GM19455 (cell line): ENCODE measurements around the gene HCRTR1.

Experiments
- ATAC-seq: cut with Tn5 transposase; IDR thresholded peaks from one replicate; pipeline ENCODE4 v1.9.1; 2021; ENCODE audit not compliant: unreplicated experiment

Gene HCRTR1

DNA sequence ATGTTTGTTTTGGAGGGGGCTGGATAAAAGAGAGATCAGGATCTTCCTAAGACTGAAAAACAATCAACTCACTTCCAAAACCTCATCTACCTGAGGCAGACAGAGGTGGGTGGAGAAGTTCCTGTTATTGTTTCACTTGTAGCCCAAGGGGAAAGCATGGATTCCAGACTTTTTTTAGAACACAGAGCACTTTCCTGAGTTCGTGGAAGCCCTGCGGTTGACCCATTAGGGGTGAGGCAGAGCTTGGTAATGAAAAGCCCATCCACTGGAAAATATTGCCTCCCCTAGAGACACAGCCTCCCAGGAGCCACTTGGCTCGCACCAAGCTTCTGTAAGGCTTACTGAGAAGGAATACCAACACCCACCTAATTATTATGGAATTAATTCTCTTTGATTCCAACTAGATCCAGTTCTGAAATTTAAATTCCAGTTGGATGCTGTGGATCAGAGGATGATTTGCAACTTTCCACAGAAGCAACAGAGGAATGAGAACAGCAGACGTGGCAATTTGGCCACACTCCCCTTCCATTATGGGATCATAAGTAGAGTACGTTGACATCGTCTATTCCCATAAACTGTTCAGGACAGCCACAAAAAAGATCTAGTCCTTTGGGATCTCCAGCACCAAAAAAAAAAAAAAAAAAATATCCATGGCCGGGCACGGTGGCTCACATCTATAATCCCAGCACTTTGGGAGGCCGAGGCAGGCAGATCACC lies 31.3 kb downstream of the HCRTR1 start:
- ATAC-seq, result no peak

DNA sequence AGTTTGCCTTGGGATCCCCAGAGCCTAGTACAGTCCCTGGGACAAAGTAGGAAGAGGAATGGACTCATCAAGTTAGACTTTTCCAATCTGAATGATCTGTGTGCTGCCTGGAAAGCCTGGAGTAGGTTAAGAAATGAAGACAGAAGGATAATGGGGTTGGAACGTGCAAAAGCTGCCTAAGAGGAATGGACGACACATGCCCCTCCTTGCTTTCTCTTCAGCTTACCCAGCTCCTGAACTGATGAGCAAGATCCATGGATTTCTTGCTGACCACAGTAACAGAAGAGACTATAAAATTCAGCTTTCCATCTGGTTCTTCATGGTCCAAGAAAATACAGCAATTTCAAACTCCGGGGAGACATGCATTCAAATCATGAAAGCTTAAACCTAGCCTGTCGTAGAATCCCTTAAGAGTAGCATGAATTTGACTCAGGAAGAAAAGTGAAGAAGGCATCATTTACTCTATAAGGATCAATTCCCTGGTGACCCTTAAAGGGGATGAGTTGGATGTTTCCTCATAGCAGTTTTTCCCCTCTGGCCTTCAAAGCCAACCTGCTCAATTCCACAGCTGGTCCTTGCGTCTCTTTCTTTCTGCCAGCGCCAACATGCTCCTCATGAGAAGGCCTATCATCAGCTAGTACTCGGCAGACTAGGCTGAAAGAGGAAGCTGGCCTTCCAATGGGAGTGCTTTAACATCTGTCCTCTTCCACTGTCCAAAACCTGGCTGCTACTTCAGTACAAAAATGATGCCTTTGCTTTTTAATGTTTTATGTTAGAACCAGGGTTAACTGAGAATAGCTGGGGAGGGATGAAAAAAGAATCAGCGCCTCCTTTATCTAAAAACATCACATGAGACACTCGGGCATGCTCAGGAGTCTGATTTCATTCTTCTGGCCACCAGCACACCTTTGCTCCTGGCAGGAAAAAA lies 32.9 kb downstream of the HCRTR1 start:
- no peak for ATAC-seq

DNA sequence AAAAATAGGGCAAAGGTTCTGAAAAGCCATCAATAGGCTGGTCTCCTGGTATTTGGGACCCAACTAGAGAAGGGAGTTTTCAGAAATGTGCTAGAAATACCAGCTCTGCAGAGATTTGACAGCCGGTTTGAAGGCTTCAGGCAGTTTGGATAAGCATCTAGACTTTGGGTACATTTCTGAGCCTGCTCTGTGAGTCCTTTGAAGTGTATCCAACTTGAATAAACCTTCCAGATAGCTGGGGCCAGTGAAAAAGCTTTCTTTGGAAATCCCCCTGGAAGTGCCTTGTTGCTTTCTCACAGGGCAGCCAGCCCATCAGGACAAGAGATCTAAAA lies 33.6 kb downstream of the HCRTR1 start:
- no peak for ATAC-seq

DNA sequence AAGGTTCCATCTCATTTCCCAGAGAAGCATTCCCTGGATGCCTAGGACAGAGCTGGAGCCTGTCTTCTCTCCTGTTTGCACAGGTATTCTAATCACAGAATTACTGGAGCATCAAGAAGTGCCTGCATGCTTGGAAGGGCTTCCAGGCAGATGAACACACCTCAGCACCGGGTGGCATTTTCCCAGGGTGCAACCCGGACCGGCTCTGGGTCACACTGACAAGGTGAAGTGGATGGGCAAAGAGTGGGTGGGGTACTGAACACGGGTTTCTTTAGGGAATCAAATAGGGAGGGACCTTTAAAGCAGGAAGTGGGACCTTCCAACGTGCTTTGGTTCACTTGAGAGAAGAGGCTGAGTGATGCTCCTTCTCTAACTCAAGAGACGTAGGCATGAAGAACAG lies 34.3 kb downstream of the HCRTR1 start:
- no peak for ATAC-seq

DNA sequence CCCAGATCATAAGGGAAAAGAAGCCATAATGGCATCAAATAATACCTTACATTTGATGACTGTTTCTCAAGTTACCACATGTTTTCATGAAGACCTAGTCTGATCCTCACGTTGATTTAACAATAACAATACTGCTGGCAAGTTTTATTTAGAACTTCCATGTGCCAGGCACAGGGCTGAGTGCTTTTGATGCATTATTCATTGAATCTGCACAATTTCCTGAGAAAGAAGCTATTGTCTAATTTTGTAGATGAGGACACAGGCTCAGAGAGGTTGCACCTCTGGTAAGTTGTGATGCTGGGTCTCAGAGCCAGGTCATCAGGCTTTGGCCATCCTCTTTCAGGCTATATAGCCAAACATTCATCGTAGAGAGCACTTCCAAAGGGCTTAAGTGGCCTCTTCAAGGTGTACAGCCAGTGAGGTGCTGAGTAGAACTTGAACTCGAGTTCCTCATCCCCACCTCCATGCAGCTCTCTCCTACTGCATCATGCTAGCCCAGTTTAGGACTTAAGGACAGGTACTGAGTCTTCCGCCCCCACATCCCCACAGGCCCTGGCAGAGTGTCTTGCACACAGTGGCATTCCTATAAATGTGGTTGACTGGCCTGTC lies 35.5 kb downstream of the HCRTR1 start:
- no peak for ATAC-seq

DNA sequence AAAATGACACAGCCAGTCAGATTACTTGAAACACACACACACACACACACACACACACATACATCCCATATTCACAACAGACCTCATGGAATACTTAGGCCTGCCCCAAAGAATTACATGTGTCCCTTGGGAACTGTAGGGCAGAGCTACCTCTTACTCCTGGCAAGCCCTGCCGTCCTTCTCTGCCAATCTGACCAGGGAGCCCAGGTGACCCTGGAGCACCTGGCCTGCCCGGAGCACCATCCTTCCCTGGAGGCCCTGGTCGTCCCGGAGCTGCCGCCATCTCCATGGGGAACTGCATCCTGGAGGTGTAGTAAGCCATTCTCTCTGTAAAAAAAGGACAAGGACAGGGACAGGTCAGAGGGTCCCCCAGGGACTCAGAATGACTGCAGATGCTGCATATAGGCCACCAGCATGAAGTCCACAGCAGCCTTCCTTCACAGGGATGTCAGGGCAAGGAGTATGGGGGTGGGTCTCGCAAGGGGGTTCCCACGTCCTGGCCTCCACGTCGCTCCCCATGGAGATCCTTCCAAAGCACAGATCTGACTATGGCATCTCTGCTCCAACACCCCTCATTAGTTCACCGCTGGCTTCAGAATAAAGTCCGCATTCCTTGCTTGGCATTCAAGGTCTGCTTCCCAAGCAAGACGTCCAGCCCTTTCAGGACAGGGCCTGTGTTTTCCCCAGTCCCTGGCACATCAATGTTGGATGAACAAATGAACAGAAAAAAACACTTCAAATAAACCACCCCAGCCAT lies 36.4 kb downstream of the HCRTR1 start:
- no peak for ATAC-seq

DNA sequence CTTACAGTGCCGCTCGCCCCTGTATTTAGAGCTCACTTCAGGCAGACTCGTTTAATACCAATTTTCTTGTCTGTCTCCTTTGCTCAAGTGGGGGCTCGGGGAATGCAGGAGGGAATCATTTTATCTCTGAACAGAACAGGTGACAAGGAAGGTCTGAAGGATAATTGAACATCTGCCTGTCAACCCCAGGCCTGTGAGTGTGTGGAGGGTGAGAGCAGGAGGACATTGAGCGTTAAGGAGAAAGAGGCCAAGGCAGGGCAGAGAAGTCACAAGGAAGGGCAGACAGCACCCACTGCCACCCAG lies 36.9 kb downstream of the HCRTR1 start:
- no peak for ATAC-seq

DNA sequence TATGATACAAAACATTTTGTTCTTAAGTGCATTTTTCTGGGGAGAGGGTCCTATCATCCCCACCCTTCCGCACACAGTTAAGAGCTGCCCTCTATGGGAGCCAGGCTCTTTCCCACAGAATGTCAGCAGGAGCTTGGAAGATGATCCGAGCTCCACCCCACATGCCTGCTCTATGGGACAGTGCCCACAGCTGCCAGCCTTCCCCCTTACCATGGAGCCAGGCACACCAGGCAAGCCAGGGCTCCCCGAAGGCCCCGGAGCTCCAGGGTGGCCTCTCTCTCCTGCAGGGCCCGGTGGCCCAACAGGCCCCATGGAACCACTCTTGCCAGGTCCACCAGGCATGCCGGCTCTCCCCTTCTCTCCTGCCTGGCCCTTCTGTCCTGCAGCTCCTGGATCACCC lies 37.6 kb downstream of the HCRTR1 start:
- ATAC-seq, result no peak

DNA sequence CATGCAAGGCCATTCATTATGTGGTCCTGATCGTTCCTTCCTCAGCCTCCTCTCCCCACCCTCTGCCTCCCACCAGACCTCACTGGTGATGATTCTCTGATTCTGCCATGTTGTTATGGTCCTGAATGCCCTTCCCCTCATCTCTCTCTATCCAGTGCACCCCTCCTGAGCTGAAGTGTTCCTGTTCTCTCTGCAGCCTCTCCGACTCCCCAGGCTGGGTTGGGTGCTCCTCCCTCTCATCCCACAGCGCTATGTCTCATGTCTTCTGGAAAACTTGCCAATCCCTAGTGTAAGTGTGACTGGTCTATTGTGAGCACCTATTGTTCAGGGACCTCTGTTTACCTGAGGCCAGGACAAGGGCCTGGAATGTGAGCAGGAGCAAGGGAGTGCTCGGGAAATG lies 38.3 kb downstream of the HCRTR1 start:
- ATAC-seq, result no peak

DNA sequence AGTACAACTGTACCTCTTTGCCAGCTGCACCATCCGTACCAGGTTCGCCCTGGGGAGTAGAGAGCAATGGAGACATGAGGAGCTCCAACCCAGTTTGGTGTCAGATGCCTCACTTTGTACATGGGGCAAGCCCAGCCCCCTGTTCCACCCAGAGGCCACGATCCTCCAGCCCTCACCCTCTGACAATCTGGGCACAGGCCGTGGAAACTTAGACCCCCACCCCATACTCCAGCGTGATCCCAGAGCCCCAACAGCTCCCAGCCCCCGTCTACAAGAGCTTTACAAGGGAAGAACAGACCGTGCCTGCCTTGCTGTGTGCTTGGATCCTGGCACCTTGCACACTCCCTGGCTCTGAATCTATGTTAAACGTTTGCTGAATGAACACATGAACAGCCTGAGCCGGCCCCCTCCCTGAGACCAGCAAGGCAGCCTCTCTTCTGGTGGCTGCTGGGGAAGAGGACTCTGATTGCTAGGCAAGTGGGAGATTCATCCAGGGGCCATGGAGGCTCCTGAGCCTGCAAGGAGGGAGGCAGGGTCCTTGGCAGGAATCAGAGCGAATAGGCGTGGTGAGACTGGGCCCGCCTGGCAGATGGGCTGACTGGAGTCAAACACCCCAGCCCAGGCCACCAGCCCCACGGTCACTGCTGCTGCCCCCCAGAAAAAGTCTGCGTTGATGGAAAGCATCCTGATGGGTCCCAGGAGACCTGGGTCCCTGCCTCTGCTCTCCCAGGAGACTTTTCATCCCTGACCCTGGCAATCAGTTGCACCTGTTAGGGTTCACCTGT lies 39.7 kb downstream of the HCRTR1 start:
- ATAC-seq, result no peak

DNA sequence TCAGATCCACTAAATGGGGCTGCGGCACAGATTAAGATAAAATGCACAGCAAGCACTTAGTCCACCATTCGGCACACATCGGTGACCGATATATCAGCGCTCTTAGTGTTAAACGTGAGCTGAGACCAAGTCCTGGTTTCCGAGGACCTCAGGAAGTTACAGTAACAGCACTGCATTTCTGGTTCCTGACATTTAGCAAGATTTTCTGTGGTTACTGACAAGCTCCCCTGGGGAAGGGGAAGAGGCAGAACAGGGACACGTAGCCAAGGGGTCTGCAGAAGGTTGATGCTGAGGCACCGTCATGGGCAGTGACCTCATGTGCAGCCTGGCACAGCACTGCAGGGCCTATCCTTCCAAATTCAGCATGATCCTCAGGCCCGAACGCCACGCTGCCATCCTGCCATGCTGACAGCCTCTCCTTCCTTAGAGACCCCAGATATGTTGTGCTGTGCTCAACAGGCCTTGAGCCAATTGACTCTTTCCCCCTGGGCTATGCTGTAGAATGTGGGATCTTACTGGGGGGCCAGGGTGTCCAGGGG lies 40.6 kb downstream of the HCRTR1 start:
- no peak for ATAC-seq

DNA sequence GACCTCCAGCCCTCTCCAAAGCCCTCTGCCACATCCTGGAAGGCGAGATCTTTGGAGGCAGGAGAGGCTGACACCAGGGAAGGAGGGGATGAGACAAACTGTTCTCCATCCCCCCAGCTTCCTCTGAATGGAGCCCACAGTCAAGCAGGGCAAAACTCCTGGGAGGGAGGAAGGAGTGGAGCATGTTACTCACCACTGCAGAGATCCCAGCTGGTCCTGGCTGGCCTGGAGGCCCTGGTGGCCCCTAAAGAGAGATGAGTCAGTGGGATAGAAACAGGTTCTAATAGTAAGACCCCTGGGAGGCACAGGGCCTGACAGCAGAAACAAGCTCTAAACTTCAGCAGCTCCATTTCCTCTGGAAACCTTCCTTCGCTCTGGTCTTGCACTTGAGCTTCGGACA lies 41.2 kb downstream of the HCRTR1 start:
- ATAC-seq, result no peak

DNA sequence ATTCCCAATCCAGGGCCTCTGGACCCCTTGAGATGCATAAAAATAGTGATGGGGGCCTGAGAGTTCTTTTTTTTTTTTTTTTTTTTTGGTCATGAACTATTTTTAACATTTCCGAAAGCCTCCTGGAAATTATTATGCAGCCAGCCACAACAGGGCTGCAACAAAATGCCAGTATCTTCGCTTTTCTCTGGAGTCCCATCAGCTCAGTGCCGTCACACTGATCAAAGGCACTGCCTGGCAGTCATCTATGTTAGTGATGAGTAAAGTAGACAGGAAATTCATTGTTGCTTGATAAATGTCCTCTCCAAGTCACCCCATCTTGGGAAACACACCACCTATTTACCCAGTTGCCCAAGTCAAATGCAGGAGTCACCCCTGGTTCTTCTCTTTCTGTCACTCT lies 42.4 kb downstream of the HCRTR1 start:
- no peak for ATAC-seq

DNA sequence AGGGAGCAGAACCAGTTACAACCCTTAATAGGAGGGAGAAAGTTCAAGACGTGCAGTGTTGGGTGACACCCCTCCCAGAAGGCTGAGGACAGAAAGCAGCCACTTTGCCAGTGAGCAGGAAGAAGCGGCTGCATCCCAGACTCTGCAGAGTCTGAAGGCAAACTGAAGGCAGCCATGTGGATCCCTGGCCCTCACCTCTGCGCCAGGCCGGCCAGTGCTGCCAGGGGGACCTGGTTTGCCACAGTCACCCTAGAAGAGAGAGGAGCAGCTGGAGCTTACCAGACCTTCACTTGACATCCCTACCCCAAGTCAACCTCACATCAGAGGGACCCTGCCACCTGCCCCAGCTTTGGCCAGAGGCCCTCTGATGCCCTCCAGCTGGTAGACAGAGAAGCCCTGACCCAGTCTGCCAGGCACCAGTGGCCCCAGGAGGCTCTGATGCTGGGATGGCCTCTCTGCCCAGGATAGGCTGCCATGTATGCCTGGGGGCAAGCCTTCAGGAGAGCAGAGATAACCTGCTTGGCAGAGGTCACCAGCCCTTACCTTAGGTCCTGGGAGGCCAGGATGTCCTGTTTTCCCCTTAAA lies 43.5 kb downstream of the HCRTR1 start:
- ATAC-seq, result no peak

DNA sequence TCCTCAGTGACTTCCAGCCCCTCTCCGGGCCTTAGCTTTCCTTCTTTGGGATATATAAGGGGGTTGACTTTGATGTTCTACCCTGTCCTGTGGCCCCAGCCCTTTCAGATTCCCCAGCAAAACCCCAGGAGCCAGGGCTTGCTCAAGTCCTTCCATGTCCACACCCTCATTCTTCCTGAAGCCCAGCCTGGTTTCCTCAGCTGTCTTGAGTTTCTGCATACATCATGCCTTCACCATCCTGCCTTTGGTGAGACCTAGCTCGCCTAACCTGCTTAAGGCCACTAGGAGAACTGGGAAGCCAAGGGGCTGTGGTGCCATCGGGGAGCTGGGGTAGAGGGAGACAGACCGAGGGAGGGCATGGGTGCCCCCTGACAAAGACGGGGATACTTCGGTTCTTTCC lies 44.4 kb downstream of the HCRTR1 start:
- no peak for ATAC-seq

DNA sequence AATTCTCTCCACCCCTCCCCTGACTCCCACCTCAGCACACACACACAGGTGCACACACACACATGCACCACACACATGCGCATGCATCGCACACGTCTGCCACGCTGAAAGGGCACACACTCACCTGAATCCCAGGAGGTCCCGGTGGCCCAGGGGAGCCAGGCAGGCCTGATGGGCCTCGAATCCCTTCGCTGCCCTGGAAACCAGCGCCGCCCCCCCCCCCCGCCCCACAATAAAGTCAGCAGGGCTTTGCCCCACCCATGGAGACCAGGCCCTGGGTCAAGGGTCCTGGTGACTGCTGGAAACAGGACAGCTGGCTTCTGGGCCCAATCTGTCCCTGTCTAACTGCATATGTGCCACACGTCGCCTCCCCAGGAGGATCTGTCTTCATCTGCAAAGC lies 45.0 kb downstream of the HCRTR1 start:
- no peak for ATAC-seq

DNA sequence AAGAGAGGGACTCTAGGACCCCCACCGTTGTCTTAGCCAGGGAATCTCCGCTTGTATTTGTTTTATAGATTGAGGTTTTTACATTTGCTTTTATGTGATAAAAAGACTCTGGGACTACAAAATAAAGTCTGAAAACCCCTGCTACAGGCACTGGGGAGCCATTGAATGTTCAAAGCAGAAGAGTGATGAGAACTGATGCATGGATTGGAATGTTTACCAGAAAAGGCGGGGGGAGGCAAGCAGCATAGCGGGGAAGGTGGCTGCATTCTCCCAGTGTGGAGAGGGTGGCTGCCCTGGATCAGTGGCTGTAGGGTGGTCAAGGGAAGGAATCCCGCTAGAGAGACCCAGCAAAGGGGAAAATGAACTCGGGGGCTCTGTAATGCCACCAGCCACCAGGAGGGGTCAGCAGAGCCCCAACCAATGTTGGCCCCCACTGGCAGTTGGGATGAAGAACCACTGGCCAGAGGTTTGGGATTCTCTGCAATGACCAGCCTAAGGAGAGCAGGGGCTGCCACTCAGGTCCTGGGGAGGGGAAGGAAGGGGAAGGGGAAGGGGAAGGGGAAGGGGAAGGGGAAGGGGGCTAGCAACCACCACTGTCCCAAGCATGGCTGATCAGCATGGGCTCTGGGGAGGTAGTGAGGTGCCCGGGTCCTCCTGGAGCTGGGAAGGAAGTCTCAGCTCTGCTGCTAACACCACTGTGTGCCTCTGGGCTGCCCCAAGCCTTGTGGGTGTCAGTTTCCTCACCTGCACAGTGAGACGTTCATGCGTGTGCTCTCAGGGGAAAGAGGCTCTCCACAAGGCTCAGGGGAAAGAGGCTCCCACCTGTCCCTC lies 46.3 kb downstream of the HCRTR1 start:
- ATAC-seq, result no peak

DNA sequence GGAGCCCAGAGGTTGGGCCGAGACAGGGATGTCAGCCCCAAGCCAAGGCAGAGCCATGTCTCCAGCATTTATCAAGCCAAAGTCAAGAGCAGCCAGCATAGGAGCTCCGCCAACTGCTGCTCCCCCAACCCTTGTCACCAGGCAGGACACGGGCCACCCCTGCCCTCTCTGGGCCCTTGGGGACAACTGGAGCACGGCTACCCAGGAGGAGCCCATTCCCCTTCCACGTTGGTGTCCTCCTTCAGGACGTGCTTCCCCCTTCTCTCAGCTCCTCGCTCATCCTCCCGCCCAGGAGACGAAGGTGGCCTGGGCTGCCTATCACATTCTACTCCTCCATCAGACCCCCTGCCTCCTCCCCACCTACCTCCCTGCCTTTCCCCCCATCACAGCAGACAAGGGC lies 47.0 kb downstream of the HCRTR1 start:
- ATAC-seq, result no peak

DNA sequence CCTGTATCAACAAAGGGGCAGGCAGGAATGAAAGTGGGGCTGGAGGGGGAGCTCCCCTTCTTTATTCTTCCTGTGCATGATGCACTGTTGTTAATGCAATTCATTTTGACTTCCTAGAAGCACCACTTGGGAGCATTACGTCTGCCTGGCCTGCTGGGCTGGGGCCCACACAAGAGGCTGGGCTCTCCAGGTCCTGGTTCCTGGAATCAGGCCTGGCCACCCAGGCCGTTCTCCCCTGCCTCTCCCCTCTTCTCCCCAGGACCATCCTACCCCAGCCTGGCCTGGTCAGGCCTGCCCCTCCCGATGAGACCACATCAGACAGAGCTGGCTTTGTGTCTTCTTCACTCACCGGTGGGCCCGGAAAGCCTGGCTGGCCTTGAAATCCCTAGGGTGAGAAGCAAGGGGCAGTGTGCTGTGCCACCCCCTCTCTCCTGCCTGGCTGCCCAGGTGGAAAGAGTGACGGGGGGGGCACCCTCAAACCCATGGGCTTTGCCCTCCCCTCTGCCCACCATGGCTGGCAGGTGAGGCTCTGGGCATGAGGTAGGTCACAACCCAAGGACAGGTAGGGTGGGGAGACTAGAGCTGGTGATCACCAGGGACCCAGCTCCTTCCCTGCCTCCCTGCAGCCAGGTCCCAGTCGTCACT lies 47.9 kb downstream of the HCRTR1 start:
- ATAC-seq, result no peak
